Measurements from ENCODE around the gene SEC14L1. TPM values are rescaled to one million over a fixed set of nuclear protein-coding genes. Genes with fewer than 3 reads are reported as not detected.

SEC14L1 gene
- total and polyA plus RNA-seq, 2 of the 8 experiments (the other 6 are each of a cell fraction or from before 2014, with no cell fraction given) = 27.2 to 74.4 TPM

- TF ChIP-seq CHD7 (IDR thresholded peaks at IDR 0.05; ENCODE audit: insufficient replicate concordance, low read length) = no peak
- no peak for TF ChIP-seq KDM1A (IDR thresholded peaks at IDR 0.05; ENCODE audit: borderline replicate concordance, low read length)
- no peak for TF ChIP-seq CTBP2 (IDR thresholded peaks at IDR 0.05; ENCODE audit: borderline replicate concordance, insufficient read depth, insufficient read length, low read length)
Observed at GRCh38 chr17:77167472-77168306, 26.9 kb downstream of the SEC14L1 start (continued).
